OCI-LY7 (cell line): ENCODE measurements around the gene SERPINA4.

Experiments
- EZH2phosphoT487 ChIP-seq: fragments of 200-600 bp; sonication (generic); IDR thresholded peaks from 2 replicates; pipeline ENCODE4 v1.6.1; 2018; ENCODE audit warnings: low read depth, borderline replicate concordance, mild to moderate bottlenecking, mixed run types, antibody characterized with exemption, low read length, moderate library complexity, mixed read lengths
- TF ChIP-seq, protein P1 (sequence below): fragments of 200-600 bp; sonication (generic); conservative IDR thresholded peaks from 2 replicates; pipeline ENCODE4 v1.5.1; 2014; ENCODE audit warnings: mild to moderate bottlenecking, antibody characterized with exemption, low read length, moderate library complexity, mixed read lengths

DNA sequence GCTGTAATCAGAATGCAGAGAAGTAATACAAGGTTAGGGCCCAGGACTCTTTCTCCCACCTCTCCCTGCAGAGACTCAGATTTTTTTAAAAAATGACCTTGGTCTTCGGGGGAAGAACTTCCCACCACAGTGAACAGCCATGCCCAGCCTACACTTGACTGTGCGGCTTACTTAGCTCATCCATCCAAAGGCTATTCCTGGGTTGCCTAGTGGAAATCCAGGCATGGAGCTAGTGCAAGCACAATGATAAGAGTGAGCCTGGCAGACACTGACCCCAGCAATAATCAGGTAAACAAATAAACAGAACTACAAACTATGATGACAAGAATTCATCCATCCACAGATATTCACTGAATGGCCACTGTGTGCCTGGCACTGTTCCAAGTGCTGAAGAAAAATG is 34.7 kb downstream of the SERPINA4 start:
- TF ChIP-seq, protein P1, sequence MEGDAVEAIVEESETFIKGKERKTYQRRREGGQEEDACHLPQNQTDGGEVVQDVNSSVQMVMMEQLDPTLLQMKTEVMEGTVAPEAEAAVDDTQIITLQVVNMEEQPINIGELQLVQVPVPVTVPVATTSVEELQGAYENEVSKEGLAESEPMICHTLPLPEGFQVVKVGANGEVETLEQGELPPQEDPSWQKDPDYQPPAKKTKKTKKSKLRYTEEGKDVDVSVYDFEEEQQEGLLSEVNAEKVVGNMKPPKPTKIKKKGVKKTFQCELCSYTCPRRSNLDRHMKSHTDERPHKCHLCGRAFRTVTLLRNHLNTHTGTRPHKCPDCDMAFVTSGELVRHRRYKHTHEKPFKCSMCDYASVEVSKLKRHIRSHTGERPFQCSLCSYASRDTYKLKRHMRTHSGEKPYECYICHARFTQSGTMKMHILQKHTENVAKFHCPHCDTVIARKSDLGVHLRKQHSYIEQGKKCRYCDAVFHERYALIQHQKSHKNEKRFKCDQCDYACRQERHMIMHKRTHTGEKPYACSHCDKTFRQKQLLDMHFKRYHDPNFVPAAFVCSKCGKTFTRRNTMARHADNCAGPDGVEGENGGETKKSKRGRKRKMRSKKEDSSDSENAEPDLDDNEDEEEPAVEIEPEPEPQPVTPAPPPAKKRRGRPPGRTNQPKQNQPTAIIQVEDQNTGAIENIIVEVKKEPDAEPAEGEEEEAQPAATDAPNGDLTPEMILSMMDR, result no peak
- TF ChIP-seq EZH2phosphoT487, result no peak
